ENCODE data around the gene ADGRL2. TPM values are rescaled to one million over a fixed set of nuclear protein-coding genes. Genes with fewer than 3 reads are reported as not detected.

Gene ADGRL2
- total and polyA plus RNA-seq, 2 donors (not counting 3 experiments of a cell fraction or from before 2014, with no cell fraction given): 32.7 to 46.1 TPM

DNA sequence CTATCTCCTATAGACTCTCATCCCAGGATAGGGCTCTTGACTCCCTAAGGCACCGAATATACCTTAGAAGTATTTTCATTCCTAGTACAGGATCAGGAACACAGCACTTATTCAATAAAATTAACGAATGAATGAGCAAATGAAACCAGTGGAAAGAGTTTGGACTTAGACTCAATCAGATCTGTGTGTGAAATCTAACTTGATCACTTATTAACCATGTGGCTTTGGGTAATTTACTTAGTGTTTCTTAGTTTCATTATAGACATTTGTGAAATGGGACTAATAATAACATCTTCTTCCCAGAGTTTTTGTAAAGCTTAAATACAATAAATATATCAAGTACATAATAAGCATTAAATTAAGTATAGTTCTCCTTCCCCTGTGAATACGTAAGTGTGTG is 230.1 kb downstream of the ADGRL2 start:
- no peaks in the 10 kb centered on the region for H3K9me1 ChIP-seq (replicated peaks; ENCODE audit: control insufficient read depth, extremely low read depth, insufficient read depth, low read length)
- ChIA-PET POLR2A (no interaction called here), CTCF (no interaction called here)
- H4K20me1 ChIP-seq (replicated peaks; ENCODE audit: control insufficient read depth, extremely low read depth, insufficient read depth, low read length): no peaks in the 10 kb centered on the region
- H3K4me2 ChIP-seq (ENCODE audit: insufficient read depth, low read length): no peak overlapping the region
- no peaks in the 10 kb centered on the region for H3K36me3 ChIP-seq (ENCODE audit: control insufficient read depth in 2 of 2, extremely low read depth in 1 of 2, insufficient read depth in 2 of 2, low read length in 2 of 2)
- H3K9ac ChIP-seq (replicated peaks; ENCODE audit: extremely low read depth, insufficient read depth, low read length): no peak overlapping the region
- no peak overlapping the region for H3K4me3 ChIP-seq (replicated peaks in 1 of 3; ENCODE audit: insufficient read depth in 1 of 3, low read depth in 1 of 3, low read length in 3 of 3)
- H3K9me3 ChIP-seq (replicated peaks; ENCODE audit: control insufficient read depth, insufficient read depth, low read length): no peaks in the 10 kb centered on the region
- no peak for TF ChIP-seq MYC (IDR thresholded peaks at IDR 0.05; ENCODE audit: low read depth, low read length)
- no peak for TF ChIP-seq EZH2 (IDR thresholded peaks at IDR 0.05; ENCODE audit: borderline replicate concordance, low read depth, low read length, severe bottlenecking)
- no peak for TF ChIP-seq POLR2AphosphoS5 (IDR thresholded peaks at IDR 0.05; ENCODE audit: insufficient read depth, low read depth, low read length)
- no peak for TF ChIP-seq FOS (IDR thresholded peaks at IDR 0.05; ENCODE audit: borderline replicate concordance, insufficient read depth, low read length)
- TF ChIP-seq, protein P1, sequence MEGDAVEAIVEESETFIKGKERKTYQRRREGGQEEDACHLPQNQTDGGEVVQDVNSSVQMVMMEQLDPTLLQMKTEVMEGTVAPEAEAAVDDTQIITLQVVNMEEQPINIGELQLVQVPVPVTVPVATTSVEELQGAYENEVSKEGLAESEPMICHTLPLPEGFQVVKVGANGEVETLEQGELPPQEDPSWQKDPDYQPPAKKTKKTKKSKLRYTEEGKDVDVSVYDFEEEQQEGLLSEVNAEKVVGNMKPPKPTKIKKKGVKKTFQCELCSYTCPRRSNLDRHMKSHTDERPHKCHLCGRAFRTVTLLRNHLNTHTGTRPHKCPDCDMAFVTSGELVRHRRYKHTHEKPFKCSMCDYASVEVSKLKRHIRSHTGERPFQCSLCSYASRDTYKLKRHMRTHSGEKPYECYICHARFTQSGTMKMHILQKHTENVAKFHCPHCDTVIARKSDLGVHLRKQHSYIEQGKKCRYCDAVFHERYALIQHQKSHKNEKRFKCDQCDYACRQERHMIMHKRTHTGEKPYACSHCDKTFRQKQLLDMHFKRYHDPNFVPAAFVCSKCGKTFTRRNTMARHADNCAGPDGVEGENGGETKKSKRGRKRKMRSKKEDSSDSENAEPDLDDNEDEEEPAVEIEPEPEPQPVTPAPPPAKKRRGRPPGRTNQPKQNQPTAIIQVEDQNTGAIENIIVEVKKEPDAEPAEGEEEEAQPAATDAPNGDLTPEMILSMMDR (IDR thresholded peaks at IDR 0.05; ENCODE audit: extremely low read depth in 1 of 2, insufficient read depth in 1 of 2, low read depth in 1 of 2, low read length in 2 of 2): no peak
- TF ChIP-seq POLR2A (IDR thresholded peaks at IDR 0.05; ENCODE audit: low read depth, low read length): no peak
- TF ChIP-seq GATA2 (IDR thresholded peaks at IDR 0.05; ENCODE audit: insufficient read depth, insufficient read length, low read depth, low read length): no peak
- no peak for TF ChIP-seq JUN (IDR thresholded peaks at IDR 0.05; ENCODE audit: borderline replicate concordance, insufficient read depth, insufficient read length, low read depth)
- TF ChIP-seq, protein P2, sequence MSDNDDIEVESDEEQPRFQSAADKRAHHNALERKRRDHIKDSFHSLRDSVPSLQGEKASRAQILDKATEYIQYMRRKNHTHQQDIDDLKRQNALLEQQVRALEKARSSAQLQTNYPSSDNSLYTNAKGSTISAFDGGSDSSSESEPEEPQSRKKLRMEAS (IDR thresholded peaks at IDR 0.05; ENCODE audit: insufficient read depth, insufficient read length): no peak
- intact Hi-C loops (cut with micrococcal nuclease): no loop called here
- dilution Hi-C loops (cut with MboI; ENCODE audit: extremely low pct_ligation_motif_present, low sequenced_read_pairs): no loop called here
- H3K27me3 ChIP-seq (ENCODE audit: control insufficient read depth in 2 of 2, insufficient read depth in 2 of 2, low read length in 2 of 2): no peaks in the 10 kb centered on the region
- H2AFZ ChIP-seq (ENCODE audit: low read depth, low read length): no peak overlapping the region
- H3K79me2 ChIP-seq (ENCODE audit: control insufficient read depth, insufficient read depth, low read length): no peaks in the 10 kb centered on the region
- DNase-seq (ENCODE audit: low read depth, low spot score): no peak
- no peak overlapping the region for H3K27ac ChIP-seq (ENCODE audit: insufficient read depth, low read depth, low read length)
- no peak for FAIRE-seq
- BruUV-seq (replicated peaks): no TSS peak
- H3K4me1 ChIP-seq (ENCODE audit: control insufficient read depth, extremely low read depth, insufficient read depth, low read length): no peaks in the 10 kb centered on the region
